GM12892 (cell line): Measurements from ENCODE around the gene MON2.

ENCODE experiments used
- POLR2A ChIP-seq: IDR thresholded peaks from 2 replicates; pipeline ENCODE4 v1.6.1; 2011; ENCODE audit warnings: low read depth, low read length, control low read depth
- POLR2AphosphoS5 ChIP-seq: IDR thresholded peaks from 2 replicates; pipeline ENCODE4 v1.6.1; 2011; ENCODE audit warnings: low read depth, low read length, control low read depth

- no peak for TF ChIP-seq POLR2A
- no peak for TF ChIP-seq POLR2AphosphoS5
Observed at GRCh38 chr12:62532333-62532732, 65.7 kb downstream of the MON2 start.
